Neutrophil (primary cell): ENCODE results near the gene WWC1.

Experiments used
- H3K27ac ChIP-seq: fragments of 200-600 bp; sonication (generic); 2 replicates; pipeline ENCODE4 v1.5.1; 2016; ENCODE audit warnings: mild to moderate bottlenecking, moderate library complexity
- H3K27me3 ChIP-seq: fragments of 200-600 bp; sonication (generic); 2 replicates; pipeline ENCODE4 v1.6.0; 2016; ENCODE audit warnings: mild to moderate bottlenecking
- H3K36me3 ChIP-seq: fragments of 200-600 bp; sonication (generic); 2 replicates; pipeline ENCODE4 v1.5.1; 2017
- H3K4me1 ChIP-seq, 2 experiments: fragments of 200-600 bp in 1 of 2; sonication (generic) in 1 of 2; 1 replicate in 1 of 2; 2 replicates in 1 of 2; pipeline versions ENCODE4 v1.5.1 to v1.6.1; 2013 to 2016; ENCODE audit warnings: low read depth in 1 of 2, low read length in 1 of 2, mild to moderate bottlenecking in 1 of 2, moderate library complexity in 1 of 2; ENCODE audit not compliant: control insufficient read depth in 1 of 2, insufficient read depth in 1 of 2
- H3K4me3 ChIP-seq, 2 experiments: fragments of 200-600 bp in 1 of 2; sonication (generic) in 1 of 2; 1 replicate in 1 of 2; 2 replicates in 1 of 2; pipeline ENCODE4 v1.5.1; 2013 to 2016; ENCODE audit warnings: low read depth in 1 of 2, low read length in 1 of 2, mild to moderate bottlenecking in 1 of 2, moderate library complexity in 1 of 2
- H3K9me3 ChIP-seq: fragments of 200-600 bp; sonication (generic); 2 replicates; pipeline ENCODE4 v1.5.1; 2016
- TF ChIP-seq, protein P1 (sequence below): fragments of 200-600 bp; sonication (generic); IDR thresholded peaks from 2 replicates; pipeline ENCODE4 v1.5.1; 2016; ENCODE audit warnings: antibody characterized with exemption

The WWC1 gene

DNA sequence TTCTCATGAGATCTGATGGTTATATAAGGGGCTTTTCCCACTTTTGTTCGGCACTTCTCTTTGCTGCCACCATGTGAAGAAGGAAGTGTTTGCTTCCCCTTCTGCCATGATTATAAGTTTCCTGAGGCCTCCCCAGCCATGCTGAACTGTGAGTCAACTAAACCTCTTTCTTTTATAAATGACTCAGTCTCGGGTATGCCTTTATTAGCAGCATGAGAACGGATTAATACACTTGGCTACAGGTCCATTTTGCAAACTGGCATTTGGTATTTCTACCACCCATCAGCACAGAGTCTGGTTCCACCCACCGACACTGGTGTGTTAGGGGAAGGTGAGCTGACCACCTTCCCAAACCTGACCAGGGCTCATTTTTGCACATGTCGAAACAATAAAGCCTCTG, 146.9 kb downstream of the WWC1 start:
- Histone ChIP-seq H3K4me1 (no peaks in the 10 kb centered on the region), H3K9me3 (no peaks in the 10 kb centered on the region), H3K4me3 (no peak overlapping the region), H3K27ac (no peak overlapping the region), H3K36me3 (no peaks in the 10 kb centered on the region), H3K27me3 (no peaks in the 10 kb centered on the region)
- TF ChIP-seq, protein P1, sequence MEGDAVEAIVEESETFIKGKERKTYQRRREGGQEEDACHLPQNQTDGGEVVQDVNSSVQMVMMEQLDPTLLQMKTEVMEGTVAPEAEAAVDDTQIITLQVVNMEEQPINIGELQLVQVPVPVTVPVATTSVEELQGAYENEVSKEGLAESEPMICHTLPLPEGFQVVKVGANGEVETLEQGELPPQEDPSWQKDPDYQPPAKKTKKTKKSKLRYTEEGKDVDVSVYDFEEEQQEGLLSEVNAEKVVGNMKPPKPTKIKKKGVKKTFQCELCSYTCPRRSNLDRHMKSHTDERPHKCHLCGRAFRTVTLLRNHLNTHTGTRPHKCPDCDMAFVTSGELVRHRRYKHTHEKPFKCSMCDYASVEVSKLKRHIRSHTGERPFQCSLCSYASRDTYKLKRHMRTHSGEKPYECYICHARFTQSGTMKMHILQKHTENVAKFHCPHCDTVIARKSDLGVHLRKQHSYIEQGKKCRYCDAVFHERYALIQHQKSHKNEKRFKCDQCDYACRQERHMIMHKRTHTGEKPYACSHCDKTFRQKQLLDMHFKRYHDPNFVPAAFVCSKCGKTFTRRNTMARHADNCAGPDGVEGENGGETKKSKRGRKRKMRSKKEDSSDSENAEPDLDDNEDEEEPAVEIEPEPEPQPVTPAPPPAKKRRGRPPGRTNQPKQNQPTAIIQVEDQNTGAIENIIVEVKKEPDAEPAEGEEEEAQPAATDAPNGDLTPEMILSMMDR, result no peak

DNA sequence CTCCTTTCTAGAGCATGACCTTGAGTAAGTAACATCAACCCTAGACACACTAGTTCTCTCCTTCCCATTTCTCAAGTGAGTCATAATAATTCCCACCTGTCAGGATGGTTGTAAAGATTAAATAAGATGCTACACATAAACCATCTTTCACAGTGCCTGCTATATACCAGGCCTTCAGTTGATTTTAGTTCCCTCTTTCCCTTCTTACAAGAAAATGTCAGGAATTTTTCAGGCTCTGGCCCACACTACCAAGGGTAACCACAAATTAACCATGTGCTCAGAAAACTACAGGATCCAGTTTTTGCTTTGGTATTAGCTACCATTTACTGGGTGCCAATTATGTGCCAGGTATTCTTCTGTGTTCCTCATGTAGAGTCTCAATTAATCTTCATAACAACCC, 152.1 kb downstream of the WWC1 start:
- Histone ChIP-seq H3K27ac (no peak overlapping the region), H3K27me3 (no peaks in the 10 kb centered on the region), H3K4me3 (no peak overlapping the region), H3K36me3 (no peaks in the 10 kb centered on the region), H3K9me3 (no peaks in the 10 kb centered on the region), H3K4me1 (no peaks in the 10 kb centered on the region)
- TF ChIP-seq, protein P1, result no peak

DNA sequence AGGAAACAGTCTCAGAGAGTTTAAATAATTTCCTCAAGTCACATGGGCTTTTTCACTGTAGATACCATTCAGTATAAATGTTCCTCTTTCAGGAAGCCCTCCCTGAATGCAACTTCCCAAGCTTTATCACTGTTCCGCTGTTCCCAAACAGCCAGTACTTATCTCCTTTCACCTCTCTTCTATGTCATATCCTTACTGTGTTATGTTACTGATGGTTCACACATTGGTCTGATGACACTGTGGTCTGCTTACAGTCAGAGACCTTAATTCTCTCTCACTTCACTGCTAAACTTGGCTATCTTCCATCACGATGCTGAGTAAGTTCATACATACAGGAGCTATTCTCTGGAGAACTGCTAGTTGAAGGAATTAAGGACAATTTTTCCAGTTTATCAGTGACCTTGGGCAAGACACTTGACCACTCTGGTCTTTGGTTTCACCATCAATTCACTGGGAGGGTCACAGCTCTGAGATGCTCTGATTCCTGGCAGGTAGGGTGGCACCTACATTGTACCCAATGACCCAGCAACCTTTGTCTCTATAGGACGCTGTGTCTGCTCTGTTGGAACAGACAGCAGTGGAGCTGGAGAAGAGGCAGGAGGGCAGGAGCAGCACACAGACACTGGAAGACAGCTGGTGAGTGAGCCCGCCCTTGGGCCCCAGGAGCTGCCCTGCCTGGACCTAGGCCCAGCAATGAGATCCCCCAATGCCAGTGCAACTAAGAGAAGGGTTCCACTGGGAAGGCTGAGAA, 152.7 kb downstream of the WWC1 start:
- H3K9me3 ChIP-seq, result no peaks in the 10 kb centered on the region
- H3K27ac ChIP-seq, result no peak overlapping the region
- no peaks in the 10 kb centered on the region for H3K36me3 ChIP-seq
- H3K27me3 ChIP-seq, result no peaks in the 10 kb centered on the region
- H3K4me3 ChIP-seq, result no peak overlapping the region
- TF ChIP-seq, protein P1, result no peak
- no peaks in the 10 kb centered on the region for H3K4me1 ChIP-seq

GRCh38 chr5:168446983-168447619, 155.7 kb downstream of the WWC1 start:
- Histone ChIP-seq H3K27ac (no peak overlapping the region), H3K27me3 (no peaks in the 10 kb centered on the region), H3K9me3 (no peaks in the 10 kb centered on the region), H3K4me1 (no peaks in the 10 kb centered on the region), H3K4me3 (no peak overlapping the region), H3K36me3 (no peaks in the 10 kb centered on the region)
- TF ChIP-seq, protein P1, result no peak

DNA sequence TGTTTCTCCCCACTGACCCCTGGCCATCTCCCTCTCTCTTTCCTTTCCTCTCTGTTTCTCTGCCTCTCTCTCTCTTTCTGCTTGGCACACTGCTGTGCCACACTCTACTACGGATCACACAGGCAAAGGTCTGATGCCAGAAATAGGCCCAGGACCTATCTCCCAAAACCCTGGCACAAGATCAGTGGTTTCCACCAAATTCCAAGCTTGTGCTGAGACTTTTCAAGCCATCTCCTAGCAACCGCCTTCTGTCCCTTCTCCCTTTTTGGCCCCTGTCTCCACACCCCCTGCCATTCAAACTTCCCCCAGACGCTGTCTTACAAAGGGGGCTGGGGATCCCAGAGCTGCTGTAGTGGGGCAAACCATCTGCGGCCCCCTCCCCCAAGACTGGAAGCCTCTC, 156.4 kb downstream of the WWC1 start:
- no peak overlapping the region for H3K4me3 ChIP-seq
- no peaks in the 10 kb centered on the region for H3K9me3 ChIP-seq
- H3K27ac ChIP-seq, result no peak overlapping the region
- no peaks in the 10 kb centered on the region for H3K4me1 ChIP-seq
- no peaks in the 10 kb centered on the region for H3K27me3 ChIP-seq
- no peaks in the 10 kb centered on the region for H3K36me3 ChIP-seq
- TF ChIP-seq, protein P1, result no peak
